ENCODE data around the gene ACTL7A.

GRCh38 chr9:108866001-108866420 lies 3.9 kb downstream of the ACTL7A start:
- TF ChIP-seq CTCF (conservative IDR thresholded peaks at IDR 0.05; ENCODE audit: low read length) = no peak
- TF ChIP-seq EZH2phosphoT487 (IDR thresholded peaks at IDR 0.05; ENCODE audit: borderline replicate concordance) = no peak
